SK-N-SH (cell line): ENCODE measurements around the gene IQCK.

Experiments used
- EP300 ChIP-seq, 2 experiments: IDR thresholded peaks; 2 replicates each; pipeline versions ENCODE4 v1.4.0 to v1.6.1; 2012; ENCODE audit warnings: borderline replicate concordance in 1 of 2, low read depth in 1 of 2, low read length in 1 of 2
- POLR2AphosphoS5 ChIP-seq: IDR thresholded peaks from 2 replicates; pipeline ENCODE4 v1.6.1; 2012; ENCODE audit warnings: low read depth, low read length
- RAD21 ChIP-seq: IDR thresholded peaks from 2 replicates; pipeline ENCODE4 v1.6.1; 2012; ENCODE audit warnings: mild to moderate bottlenecking, low read length
- SMC3 ChIP-seq: IDR thresholded peaks from 2 replicates; pipeline ENCODE4 v1.6.1; 2012; ENCODE audit warnings: low read depth, low read length, improper control_type of control experiment
- TF ChIP-seq, protein P1 (sequence below): fragments of 200-600 bp; sonication (generic); IDR thresholded peaks from 2 replicates; pipeline ENCODE4 v1.6.1; 2017; ENCODE audit warnings: antibody characterized with exemption, mild to moderate bottlenecking, moderate library complexity

GRCh38 chr16:19749571-19750080, 31.6 kb downstream of the IQCK start:
- TF ChIP-seq, protein P1, sequence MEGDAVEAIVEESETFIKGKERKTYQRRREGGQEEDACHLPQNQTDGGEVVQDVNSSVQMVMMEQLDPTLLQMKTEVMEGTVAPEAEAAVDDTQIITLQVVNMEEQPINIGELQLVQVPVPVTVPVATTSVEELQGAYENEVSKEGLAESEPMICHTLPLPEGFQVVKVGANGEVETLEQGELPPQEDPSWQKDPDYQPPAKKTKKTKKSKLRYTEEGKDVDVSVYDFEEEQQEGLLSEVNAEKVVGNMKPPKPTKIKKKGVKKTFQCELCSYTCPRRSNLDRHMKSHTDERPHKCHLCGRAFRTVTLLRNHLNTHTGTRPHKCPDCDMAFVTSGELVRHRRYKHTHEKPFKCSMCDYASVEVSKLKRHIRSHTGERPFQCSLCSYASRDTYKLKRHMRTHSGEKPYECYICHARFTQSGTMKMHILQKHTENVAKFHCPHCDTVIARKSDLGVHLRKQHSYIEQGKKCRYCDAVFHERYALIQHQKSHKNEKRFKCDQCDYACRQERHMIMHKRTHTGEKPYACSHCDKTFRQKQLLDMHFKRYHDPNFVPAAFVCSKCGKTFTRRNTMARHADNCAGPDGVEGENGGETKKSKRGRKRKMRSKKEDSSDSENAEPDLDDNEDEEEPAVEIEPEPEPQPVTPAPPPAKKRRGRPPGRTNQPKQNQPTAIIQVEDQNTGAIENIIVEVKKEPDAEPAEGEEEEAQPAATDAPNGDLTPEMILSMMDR: no peak
- TF ChIP-seq SMC3: no peak
- TF ChIP-seq EP300 (IDR thresholded peaks at IDR 0.05; ENCODE audit: borderline replicate concordance in 1 of 2, low read depth in 1 of 2, low read length in 1 of 2): no peak
- no peak for TF ChIP-seq POLR2AphosphoS5
- TF ChIP-seq RAD21: no peak
